Epithelial cell of proximal tubule (primary cell): ENCODE data around the gene MED22. TPM values are rescaled to one million over a fixed set of nuclear protein-coding genes. Genes with fewer than 3 reads are reported as not detected.

ENCODE experiments used
- DNase-seq: peaks from one replicate; pipeline ENCODE4 v3.0.0-alpha.2; 2011; ENCODE audit warnings: low read depth
- H3K4me3 ChIP-seq: 2 replicates; pipeline ENCODE4 v1.5.1; 2011; ENCODE audit warnings: low read depth, mild to moderate bottlenecking, low read length
- CTCF ChIP-seq: conservative IDR thresholded peaks from 2 replicates; pipeline ENCODE4 v1.5.1; 2012; ENCODE audit warnings: low read depth, mild to moderate bottlenecking, low read length
- total RNA-seq: library from RNA; depleted of rRNA; stranded (reverse); fragments of >200 nt; gene quantifications from 2 replicates; pipeline ENCODE4 v1.2.3, GENCODE V29; 2015

Gene MED22
- total RNA-seq, 1 donor from 2014 or later, result 18.4 TPM

- no peak for TF ChIP-seq CTCF
- no peak overlapping the region for H3K4me3 ChIP-seq
- DNase-seq, result no peak
These were observed 6.8 kb upstream of the MED22 start for GRCh38 chr9:133354766-133355165.

DNA sequence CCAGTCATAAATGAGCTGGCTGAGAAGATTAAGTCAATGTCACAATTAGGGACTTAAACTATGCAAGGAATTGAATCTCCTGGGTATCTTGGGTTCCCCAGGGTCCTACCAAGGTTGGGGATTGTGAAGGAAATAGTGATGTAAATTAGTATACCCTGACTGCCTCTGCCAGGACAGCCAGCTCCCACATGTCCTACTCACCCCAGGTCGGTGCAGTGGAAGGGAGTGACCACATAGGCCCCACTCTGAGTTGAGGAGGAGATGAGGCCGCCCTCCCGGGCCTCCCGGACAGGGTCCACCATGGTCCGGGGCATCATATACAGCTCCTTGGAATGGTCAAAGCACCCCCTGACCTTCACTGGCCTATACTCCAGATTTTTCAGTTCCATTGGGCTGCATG lies 5.6 kb upstream of the MED22 start:
- no peak overlapping the region for H3K4me3 ChIP-seq
- no peak for DNase-seq
- no peak for TF ChIP-seq CTCF

- no peak overlapping the region for H3K4me3 ChIP-seq
- DNase-seq, result no peak
- TF ChIP-seq CTCF, result no peak
These were observed 4.9 kb upstream of the MED22 start for GRCh38 chr9:133352635-133353340.

DNA sequence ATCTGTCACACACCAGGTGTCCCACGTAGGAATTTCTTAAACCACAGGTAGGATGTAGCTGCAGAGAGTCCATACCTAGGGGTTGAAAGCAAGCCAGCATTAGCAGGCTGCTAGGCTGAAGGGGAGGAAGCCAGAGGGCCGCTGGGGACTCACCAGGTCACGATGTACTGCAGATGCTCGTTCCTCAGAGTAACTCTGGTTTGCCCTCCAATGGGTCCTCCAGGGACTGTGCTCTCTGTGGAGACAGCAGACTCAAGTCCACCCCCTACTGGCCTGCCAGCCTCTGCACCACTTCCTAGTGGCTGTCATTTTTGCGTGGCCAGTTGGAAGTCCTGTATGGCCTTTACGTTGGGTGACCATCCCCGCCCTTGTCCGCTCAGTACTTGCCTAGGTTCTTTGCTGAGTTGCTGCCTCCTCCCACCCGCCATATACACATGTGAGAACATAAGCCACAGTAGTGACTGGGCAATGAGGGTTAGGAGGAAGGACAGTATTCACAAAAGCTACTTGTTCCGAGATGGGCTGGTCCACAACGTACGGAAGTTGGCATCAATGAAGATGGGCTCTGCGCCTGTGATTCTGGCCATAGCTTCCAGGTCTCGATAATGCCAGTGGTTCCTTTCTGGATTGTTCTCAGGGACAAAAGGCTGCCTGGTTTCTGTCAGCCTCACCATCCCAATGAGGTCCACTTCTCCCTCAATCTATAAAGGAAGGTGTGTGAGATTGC lies 4.1 kb upstream of the MED22 start:
- no peak overlapping the region for H3K4me3 ChIP-seq
- DNase-seq, result no peak
- peak; percentile 77 for TF ChIP-seq CTCF

DNA sequence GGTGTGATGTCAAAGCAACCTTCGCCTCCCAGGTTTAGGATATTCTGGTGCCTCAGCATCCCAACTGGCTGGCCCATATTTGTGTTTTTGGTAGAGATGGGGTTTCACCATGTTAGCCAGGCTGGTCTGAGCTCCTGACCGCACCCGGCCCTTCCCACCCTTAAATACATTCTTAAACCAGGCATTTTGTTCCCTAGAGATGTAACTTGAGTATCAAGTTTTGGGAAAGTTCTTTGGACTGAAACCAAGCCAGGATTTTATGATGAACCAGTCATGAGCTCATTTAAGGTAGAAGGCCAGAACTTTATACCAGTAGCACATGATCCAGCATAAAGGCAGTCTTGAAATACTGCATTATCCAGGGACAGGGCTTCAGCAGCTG lies 3.6 kb upstream of the MED22 start:
- no peak overlapping the region for H3K4me3 ChIP-seq
- no peak for TF ChIP-seq CTCF
- DNase-seq, result no peak

DNA sequence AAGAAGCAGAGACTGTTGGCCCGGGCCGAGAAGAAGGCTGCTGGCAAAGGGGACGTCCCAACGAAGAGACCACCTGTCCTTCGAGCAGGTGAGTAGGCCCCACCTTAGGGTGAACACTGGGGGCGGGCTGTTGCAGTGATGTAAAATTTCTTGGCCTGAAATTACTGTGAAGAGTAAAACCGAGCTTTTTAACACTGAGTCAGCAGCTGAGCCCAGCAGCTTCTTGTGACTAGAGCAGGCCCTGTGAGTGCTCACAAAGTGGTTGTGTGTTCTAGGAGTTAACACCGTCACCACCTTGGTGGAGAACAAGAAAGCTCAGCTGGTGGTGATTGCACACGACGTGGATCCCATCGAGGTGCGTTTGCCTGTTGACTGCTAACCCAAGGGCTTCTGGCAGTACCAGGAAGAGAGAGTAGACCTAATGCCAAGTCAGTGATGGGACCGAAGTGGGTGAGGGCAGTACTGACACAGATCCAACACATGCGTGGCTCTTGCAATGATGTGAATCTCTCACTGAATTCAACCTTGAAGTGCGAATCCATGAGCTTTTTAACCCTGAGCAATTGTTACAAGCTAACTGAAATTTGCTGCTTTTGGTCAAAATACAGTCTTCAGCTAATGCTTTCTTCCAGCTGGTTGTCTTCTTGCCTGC lies 2.2 kb upstream of the MED22 start:
- no peak for TF ChIP-seq CTCF
- peak overlapping the region; percentile 90 for H3K4me3 ChIP-seq
- DNase-seq, result no peak
